ENCODE measurements around the gene MACROD2. TPM values are rescaled to one million over a fixed set of nuclear protein-coding genes. Genes with fewer than 3 reads are reported as not detected.

MACROD2 gene
- total RNA-seq, 1 experiment from 2014 or later: 1.6 TPM

GRCh38 chr20:14997791-14998190, 1002.5 kb downstream of the MACROD2 start:
- Histone ChIP-seq H3K23me2 (ENCODE audit: insufficient read length, low read depth, low read length, poor library complexity, severe bottlenecking) (no peaks in the 10 kb centered on the region), H3K4ac (ENCODE audit: low read depth, low read length) (no peak overlapping the region), H2BK20ac (ENCODE audit: low read depth, low read length, poor library complexity, severe bottlenecking) (no peak overlapping the region), H3K9ac (ENCODE audit: extremely low read depth, insufficient read length, low read length) (no peak overlapping the region), H3K9me3 (ENCODE audit: control insufficient read depth, low read depth, low read length) (no peaks in the 10 kb centered on the region), H2BK12ac (ENCODE audit: insufficient read length, low read depth, low read length) (no peak overlapping the region), H4K20me1 (ENCODE audit: control insufficient read depth, insufficient read depth, insufficient read length) (no peaks in the 10 kb centered on the region), H4K5ac (ENCODE audit: insufficient read length, low read depth, low read length) (no peak overlapping the region), H3K79me2 (ENCODE audit: insufficient read depth, low read length) (no peaks in the 10 kb centered on the region), H2AFZ (ENCODE audit: low read length) (no peak overlapping the region), H3K14ac (ENCODE audit: insufficient read depth, low read length) (no peak overlapping the region), H3K4me2 (ENCODE audit: insufficient read depth, insufficient read length, low read length) (no peak overlapping the region), H4K8ac (replicated peaks; ENCODE audit: insufficient read length, low read depth, low read length) (no peak overlapping the region), H2BK120ac (ENCODE audit: low read depth, low read length, poor library complexity, severe bottlenecking) (no peak overlapping the region), H3T11ph (ENCODE audit: low read length) (no peak overlapping the region), H3K18ac (ENCODE audit: insufficient read length, low read depth, low read length) (no peak overlapping the region), H3K4me1 (ENCODE audit: insufficient read depth, low read length) (no peaks in the 10 kb centered on the region), H2AK5ac (ENCODE audit: insufficient read length, low read length) (no peak overlapping the region), H3K27ac (ENCODE audit: insufficient read length, low read depth, low read length) (no peak overlapping the region), H4K91ac (ENCODE audit: insufficient read length, low read depth, low read length) (no peak overlapping the region), H3K79me1 (ENCODE audit: insufficient read depth, low read depth, low read length, poor library complexity, severe bottlenecking) (no peaks in the 10 kb centered on the region), H2BK5ac (ENCODE audit: insufficient read length, low read length) (no peak overlapping the region), H3K27me3 (ENCODE audit: insufficient read depth, low read length) (no peaks in the 10 kb centered on the region), H3K56ac (ENCODE audit: insufficient read length, low read depth, low read length) (no peak overlapping the region), H2BK15ac (ENCODE audit: low read depth, low read length) (no peak overlapping the region; the same call in 1 of the 2 replicates), H3K23ac (ENCODE audit: insufficient read length, low read depth, low read length) (no peak overlapping the region)
- H3K9me3 Mint-ChIP-seq: peaks cover 13 to 17% of the 10 kb centered on the region in 2 experiments; a peak in 4 of 5 replicates
- no peak for DNase-seq
- no peak for TF ChIP-seq CTCF (conservative IDR thresholded peaks at IDR 0.05)
- no peaks in the 10 kb centered on the region for H3K4me1 Mint-ChIP-seq
- peaks cover 1 to 19% (median 13%) of the 10 kb centered on the region in 3 experiments; a peak in 6 of 7 replicates for H3K36me3 Mint-ChIP-seq (ENCODE audit: insufficient read depth in 1 of 3, low read depth in 3 of 3)
- WGBS (ENCODE audit: extremely low coverage, insufficient read length, low lambda C conversion rate): no CpG with 5 or more reads among the region's 3 CpGs
- H3K4me3 Mint-ChIP-seq: no peak overlapping the region
- no peaks in the 10 kb centered on the region; the same call in 1 of the 2 replicates for H3K27me3 Mint-ChIP-seq (ENCODE audit: low read depth)
- no peak overlapping the region for H3K27ac Mint-ChIP-seq

All from H9 (cell line).